ENCODE data around the gene KCNJ10. TPM values are rescaled to one million over a fixed set of nuclear protein-coding genes. Genes with fewer than 3 reads are reported as not detected.

The KCNJ10 gene
- total and polyA plus RNA-seq, 2 experiments from 2014 or later = not detected

DNA sequence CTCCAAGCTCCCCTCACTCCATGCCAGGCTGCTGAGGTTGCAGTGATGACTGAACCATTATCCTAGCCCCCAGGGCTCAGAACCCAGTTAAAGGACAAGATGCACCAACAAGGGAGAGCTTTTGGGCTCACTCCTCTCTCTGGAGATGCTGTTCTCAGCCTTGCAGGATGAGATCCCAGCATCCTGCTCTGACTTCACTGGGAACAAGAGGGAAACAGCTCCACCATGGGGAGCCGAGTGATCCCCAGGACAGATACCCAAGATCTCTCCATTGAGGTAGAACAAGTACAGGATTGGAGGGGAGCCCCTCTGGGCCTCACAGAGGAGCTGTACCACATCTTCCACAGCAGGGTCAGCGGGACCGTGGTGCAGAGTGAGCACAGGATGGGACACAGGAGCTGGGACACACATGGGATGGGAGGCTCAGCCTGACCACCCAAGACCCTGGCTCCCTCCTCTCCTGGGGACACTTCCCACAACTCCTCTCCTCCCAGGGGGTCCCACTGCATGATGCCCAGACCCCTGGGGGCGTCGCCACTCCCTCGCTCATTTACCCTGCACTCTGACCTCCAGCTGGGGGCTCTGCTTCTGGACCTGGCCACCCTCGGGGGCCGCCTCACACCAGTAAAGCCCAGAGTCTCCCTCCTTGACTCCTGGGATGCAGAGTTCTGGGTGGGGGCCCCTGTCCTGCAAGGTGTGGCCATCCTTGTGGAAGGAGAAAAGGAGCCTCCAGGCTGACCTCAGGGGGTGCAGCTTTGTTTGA is 97.3 kb downstream of the KCNJ10 start:
- no peak overlapping the region for H3K4me3 ChIP-seq
- H3K79me2 ChIP-seq = no peaks in the 10 kb centered on the region
- no peak for DNase-seq (ENCODE audit: low spot score)
- H2AFZ ChIP-seq = no peak overlapping the region
- H3K36me3 ChIP-seq (replicated peaks; ENCODE audit: insufficient read depth, low read depth) = no peaks in the 10 kb centered on the region
- no peaks in the 10 kb centered on the region for H4K20me1 ChIP-seq (ENCODE audit: insufficient read depth, poor library complexity, severe bottlenecking)
- peaks cover 23% of the 10 kb centered on the region for H3K4me1 ChIP-seq (ENCODE audit: insufficient read depth)
- no peaks in the 10 kb centered on the region for H3K9me2 ChIP-seq (replicated peaks; ENCODE audit: insufficient read depth)
- over 99% methylated on average over 7 of the region's 8 CpGs for WGBS (ENCODE audit: low lambda C conversion rate, missing lambda C conversion rate)
- no peaks in the 10 kb centered on the region for H3K9me3 ChIP-seq (ENCODE audit: low read depth)
- H3K27me3 ChIP-seq = no peaks in the 10 kb centered on the region
- no peak overlapping the region for H3K27ac ChIP-seq
- TF ChIP-seq EZH2phosphoT487 (IDR thresholded peaks at IDR 0.05; ENCODE audit: low read depth, severe bottlenecking, unreplicated experiment) = no peak
- TF ChIP-seq, protein P1, sequence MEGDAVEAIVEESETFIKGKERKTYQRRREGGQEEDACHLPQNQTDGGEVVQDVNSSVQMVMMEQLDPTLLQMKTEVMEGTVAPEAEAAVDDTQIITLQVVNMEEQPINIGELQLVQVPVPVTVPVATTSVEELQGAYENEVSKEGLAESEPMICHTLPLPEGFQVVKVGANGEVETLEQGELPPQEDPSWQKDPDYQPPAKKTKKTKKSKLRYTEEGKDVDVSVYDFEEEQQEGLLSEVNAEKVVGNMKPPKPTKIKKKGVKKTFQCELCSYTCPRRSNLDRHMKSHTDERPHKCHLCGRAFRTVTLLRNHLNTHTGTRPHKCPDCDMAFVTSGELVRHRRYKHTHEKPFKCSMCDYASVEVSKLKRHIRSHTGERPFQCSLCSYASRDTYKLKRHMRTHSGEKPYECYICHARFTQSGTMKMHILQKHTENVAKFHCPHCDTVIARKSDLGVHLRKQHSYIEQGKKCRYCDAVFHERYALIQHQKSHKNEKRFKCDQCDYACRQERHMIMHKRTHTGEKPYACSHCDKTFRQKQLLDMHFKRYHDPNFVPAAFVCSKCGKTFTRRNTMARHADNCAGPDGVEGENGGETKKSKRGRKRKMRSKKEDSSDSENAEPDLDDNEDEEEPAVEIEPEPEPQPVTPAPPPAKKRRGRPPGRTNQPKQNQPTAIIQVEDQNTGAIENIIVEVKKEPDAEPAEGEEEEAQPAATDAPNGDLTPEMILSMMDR (IDR thresholded peaks at IDR 0.05; ENCODE audit: poor library complexity) = no peak
- TF ChIP-seq EZH2 (IDR thresholded peaks at IDR 0.05; ENCODE audit: borderline replicate concordance) = no peak
- no peak overlapping the region for H3K4me2 ChIP-seq

DNA sequence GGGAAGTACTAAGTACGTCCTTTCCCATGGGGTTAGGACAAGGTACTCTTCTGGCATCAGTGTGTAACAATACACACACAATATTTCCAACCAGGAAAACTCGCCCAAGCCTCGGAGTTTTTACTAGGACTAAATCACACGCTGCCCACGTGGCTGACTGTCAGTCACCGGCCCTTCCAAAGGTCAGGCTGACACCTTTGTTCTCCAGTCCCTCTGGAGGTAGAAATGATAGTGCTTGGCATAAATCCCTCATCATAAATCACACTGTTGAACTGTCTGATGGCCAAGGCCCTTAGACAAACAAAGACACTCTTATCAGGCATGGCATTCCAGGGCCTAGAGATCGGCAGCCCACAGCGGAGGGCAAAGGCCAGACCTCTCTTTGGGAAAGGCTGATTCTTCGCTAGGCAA is 99.0 kb downstream of the KCNJ10 start:
- Histone ChIP-seq H3K9me2 (replicated peaks; ENCODE audit: insufficient read depth) (no peaks in the 10 kb centered on the region), H3K9me3 (ENCODE audit: low read depth) (no peaks in the 10 kb centered on the region), H3K4me3 (no peak overlapping the region), H3K4me2 (peak overlapping the region; percentile 3), H2AFZ (no peak overlapping the region), H3K27me3 (no peaks in the 10 kb centered on the region), H3K4me1 (ENCODE audit: insufficient read depth) (peaks cover 23% of the 10 kb centered on the region), H3K27ac (peak overlapping the region; percentile 78), H4K20me1 (ENCODE audit: insufficient read depth, poor library complexity, severe bottlenecking) (no peaks in the 10 kb centered on the region), H3K79me2 (no peaks in the 10 kb centered on the region), H3K36me3 (replicated peaks; ENCODE audit: insufficient read depth, low read depth) (no peaks in the 10 kb centered on the region)
- TF ChIP-seq, protein P1 (IDR thresholded peaks at IDR 0.05; ENCODE audit: poor library complexity) = no peak
- 18% methylated on average over 9 of the region's 9 CpGs for WGBS (ENCODE audit: low lambda C conversion rate, missing lambda C conversion rate)
- DNase-seq (ENCODE audit: low spot score) = peak; percentile 84

DNA sequence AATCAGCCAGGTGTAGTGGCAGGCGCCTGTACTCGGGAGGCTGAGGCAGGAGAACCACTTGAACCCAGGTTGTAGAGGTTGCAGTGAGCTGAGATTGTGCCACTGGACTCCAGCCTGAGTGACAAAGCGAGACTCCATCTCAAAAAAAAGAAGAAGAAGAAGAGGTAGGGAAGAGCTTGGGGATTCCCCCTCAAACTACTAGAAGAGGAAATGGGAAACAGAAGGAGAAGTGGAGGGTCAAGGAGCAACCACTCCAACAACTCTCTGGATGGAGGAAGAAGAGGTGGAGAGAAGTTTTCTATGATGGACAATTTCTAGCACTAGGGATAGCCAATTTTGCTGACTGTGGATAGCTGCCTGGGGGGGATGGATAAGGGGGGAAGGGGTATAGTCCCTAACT is 101.1 kb downstream of the KCNJ10 start:
- no peak overlapping the region for H3K4me3 ChIP-seq
- H3K36me3 ChIP-seq (replicated peaks; ENCODE audit: insufficient read depth, low read depth) = no peaks in the 10 kb centered on the region
- TF ChIP-seq EZH2 (IDR thresholded peaks at IDR 0.05; ENCODE audit: borderline replicate concordance) (no peak), EZH2phosphoT487 (IDR thresholded peaks at IDR 0.05; ENCODE audit: low read depth, severe bottlenecking, unreplicated experiment) (no peak)
- TF ChIP-seq, protein P1 (IDR thresholded peaks at IDR 0.05; ENCODE audit: poor library complexity) = no peak
- H3K79me2 ChIP-seq = no peaks in the 10 kb centered on the region
- H4K20me1 ChIP-seq (ENCODE audit: insufficient read depth, poor library complexity, severe bottlenecking) = no peaks in the 10 kb centered on the region
- WGBS (ENCODE audit: low lambda C conversion rate, missing lambda C conversion rate) = 97% methylated on average over 3 of the region's 3 CpGs
- no peak overlapping the region for H3K4me2 ChIP-seq
- no peaks in the 10 kb centered on the region for H3K9me3 ChIP-seq (ENCODE audit: low read depth)
- DNase-seq (ENCODE audit: low spot score) = no peak
- H3K9me2 ChIP-seq (replicated peaks; ENCODE audit: insufficient read depth) = no peaks in the 10 kb centered on the region
- no peak overlapping the region for H3K27ac ChIP-seq
- H2AFZ ChIP-seq = no peak overlapping the region
- no peaks in the 10 kb centered on the region for H3K27me3 ChIP-seq
- H3K4me1 ChIP-seq (ENCODE audit: insufficient read depth) = peaks cover 23% of the 10 kb centered on the region
